HG02970 (cell line): ENCODE results near the gene SEC22A.

ENCODE experiments used
- ATAC-seq: cut with Tn5 transposase; IDR thresholded peaks from one replicate; pipeline ENCODE4 v1.9.1; 2021; ENCODE audit warnings: mild to moderate bottlenecking, moderate library complexity, moderate number of reproducible peaks; ENCODE audit not compliant: unreplicated experiment, low FRiP score

SEC22A gene

DNA sequence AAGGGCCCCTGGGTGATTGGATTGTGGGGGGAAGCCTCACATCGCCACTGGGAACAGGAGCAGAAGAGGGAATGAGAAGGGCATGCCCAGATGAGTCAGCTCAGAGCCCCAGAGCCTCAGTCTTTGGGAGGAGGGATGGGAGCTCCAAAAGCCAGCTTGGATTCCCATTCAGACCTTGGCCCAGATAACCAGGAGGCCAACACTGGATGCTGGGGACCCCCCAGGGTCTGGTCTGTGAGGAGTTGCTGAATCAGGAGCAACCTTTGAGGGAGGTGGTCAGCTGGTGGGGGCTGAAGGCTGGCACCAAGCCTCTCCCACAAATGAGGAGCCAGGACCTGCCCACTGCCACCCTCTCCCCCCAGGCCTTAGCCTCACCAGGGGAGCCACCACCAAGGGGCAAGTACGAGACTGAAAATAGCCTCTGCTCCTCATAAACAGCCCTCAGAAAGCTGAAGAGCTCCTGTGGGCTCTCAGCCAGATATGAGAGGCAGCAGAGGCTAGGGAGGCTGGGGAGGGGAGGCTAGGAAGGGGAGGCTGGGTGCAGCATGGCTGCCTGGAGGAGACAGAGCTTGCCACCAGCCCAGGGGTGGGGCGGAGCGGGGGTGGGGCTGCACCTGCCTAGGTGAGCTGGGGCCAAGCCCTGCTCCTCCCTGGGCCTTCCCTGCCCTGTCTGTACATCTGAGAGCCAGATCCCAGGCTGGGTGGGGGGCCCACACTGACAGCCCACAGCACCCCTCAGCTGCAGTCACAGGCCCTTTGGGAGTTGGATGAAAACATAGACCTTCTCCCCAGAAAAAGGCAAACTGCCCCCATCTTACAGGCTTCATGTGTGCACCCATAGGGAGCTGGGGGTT is 99.8 kb downstream of the SEC22A start:
- ATAC-seq = no peak

DNA sequence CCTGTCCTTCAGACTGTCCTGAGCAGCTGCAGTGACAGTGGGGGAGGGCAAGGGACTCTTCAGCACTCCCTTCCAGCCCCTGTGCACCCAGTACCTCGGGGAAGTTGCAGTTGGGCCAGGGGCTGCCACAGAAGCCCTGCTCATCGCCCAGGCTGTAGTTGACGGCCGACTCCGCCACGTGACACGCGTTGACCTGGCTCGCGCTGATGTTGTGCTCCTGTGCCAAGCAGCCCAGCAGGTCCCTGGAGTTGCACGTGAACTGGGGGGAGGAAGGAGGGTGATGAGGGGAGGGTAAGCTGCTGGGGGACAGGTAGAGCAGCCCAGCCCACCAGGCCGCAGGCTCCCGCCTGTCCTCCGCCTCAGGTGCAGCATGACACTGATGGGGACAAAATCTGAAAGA is 101.2 kb downstream of the SEC22A start:
- ATAC-seq = no peak

DNA sequence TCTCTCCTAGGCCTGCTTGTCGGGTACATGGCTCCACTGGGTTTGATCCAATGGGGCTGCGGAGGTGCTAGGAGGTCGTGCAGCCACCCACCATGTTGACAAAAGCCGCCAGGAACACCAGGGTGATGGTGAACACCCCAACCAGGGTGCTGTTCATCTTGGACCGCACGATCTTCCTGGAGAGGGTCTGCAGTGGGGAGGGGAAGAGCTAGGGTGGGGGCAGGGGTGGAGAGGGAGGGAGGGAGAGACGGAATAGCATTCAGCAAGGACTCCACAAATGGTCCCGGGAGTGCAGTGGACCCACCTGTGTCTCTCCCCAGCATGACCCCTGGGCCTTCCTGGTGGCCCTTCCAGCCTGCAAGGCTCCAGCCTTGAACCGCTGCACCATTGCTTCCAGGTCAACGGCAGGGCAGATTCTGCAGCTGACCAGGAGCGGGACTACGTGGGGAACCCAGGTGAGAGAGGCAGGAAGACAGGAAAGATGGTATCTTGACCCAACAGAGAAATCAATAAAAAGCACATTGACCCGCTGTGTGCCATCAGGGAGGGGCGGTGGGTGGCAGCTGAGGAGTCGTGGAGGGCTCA is 102.3 kb downstream of the SEC22A start:
- ATAC-seq = no peak

DNA sequence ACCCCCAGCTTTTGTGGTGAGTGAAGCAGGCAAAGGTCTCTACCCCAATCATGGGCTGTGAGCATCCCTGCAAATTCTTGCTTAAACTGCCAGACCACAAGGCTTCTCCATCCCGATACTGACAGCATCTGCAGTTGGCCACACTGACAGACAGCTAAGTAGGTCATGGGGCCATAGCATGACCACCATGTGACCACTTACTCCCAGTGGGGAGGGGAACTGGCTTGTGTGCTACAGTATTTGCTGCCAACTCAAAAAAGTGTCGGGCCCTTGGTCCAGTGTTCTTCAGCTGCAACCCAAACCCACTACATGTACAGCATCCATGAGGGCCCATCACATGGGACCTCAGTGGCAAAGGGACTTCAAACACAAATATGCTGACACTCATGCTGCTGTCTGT is 103.4 kb downstream of the SEC22A start:
- ATAC-seq = no peak

DNA sequence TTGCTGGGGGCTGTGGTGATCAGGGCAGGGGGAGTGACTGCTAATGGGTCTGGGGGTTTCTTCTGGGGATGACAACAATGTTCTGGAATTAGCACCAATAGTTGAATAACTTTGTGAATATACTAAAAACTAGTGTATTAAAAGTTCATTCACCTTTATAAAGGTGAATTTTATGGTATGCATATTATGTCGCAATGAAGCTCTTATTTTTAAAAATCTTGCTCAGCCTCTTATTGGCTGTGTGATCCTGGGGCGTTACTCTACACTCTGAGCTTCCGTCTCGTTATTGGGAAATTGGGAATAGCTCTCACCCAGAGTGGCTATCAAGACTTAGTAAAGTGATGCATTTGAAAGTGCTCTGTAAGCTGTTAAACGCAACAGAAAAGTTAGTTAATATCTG is 105.3 kb downstream of the SEC22A start:
- ATAC-seq = no peak

DNA sequence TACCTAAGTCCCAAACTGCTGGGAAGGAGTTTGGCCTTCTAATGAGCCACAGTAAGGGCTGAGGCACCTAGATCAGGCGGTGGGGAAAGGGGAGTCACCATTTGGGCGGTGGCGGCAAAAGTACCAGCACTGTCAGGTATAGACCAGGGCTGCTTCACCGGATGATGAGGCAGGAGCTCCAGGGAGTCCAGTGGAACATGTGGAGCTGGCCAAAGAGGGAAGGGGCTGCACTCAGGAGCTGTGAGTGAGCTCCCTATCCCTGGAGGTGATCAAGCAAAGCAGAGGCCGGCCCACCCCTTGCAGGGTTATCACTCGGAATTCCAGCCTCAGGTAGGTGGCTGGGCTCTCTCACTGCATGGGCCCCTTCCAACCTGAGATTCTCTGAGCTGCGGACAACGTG is 108.4 kb downstream of the SEC22A start:
- ATAC-seq = no peak

DNA sequence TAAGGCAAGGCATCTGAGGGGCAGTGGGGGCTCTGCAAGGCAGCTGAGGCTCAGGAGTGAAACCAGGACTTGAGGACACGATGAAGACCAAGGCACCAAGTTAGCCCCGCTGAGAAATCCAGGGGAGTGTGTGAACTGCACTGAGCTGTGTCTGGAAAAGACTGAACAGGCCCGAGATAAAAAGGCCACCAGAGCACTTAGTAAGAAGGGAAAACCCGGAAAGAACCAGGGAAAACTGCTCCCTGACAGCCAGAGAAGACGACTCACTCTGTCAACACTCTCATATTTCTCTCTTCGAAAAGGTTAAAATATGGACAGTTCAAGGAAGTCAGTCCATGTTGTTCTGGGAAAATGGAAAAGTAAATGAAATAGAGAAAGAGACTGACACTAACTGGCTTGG is 109.0 kb downstream of the SEC22A start:
- ATAC-seq = no peak

DNA sequence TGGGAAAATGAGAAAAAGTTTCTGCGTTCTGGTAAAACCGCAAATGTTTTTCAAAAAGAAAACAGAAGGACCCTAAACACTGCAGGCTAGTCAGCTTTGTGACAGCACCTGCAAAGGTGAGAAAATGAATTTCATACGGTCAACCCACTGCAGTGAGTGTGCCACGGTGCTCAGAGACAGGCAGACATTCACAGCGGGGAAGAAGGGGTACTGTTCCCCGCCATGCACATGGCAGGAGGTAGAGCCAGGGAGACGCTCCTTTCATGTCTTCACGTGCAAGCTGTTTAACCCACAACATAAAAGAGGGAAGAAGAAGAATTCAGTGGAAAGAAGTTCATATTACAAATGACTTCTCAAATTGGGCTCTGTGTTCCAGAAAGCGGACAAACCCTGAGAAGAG is 109.5 kb downstream of the SEC22A start:
- no peak for ATAC-seq

DNA sequence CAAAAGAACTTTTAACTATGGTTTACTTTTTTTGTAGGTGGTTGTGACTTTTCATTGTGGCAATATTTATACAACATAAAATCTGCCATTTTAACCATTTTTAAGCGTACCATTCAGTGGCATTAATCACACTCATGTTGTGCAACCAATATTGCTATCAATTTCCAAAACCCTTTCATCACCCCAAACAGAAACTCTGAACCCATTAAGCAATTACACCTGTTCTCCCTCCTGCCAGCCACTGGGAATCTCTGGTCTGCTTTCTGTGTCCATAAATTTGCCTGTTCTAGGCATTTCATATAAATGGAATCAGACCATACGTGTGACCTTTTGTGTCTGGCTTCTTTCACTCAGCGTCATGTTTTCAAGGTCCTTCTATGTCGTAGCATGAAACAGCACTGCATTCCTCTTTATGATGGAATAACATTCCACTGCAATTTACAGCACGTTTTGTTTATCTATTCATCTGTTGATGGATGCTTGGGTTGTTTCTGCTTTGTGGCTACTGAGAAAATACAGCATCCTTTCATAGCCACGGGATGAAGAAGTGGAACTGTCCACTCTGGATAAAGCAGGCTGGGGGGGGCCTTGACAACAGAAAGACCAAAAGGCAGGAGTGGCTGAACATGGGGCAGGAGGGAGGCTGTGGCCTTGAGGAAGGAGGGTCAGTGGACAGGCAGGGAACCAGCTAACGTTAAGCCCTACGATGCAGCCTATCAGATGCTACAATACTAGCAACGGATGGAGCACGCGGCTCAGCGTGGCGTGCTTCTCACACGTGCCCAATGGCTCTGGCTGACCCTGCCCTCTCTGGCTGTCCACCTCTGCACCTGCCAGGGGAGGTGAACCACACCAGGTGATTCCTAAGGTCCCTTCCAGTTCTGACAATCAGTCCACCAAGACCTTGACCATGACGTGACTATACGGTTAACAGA is 110.9 kb downstream of the SEC22A start:
- no peak for ATAC-seq

DNA sequence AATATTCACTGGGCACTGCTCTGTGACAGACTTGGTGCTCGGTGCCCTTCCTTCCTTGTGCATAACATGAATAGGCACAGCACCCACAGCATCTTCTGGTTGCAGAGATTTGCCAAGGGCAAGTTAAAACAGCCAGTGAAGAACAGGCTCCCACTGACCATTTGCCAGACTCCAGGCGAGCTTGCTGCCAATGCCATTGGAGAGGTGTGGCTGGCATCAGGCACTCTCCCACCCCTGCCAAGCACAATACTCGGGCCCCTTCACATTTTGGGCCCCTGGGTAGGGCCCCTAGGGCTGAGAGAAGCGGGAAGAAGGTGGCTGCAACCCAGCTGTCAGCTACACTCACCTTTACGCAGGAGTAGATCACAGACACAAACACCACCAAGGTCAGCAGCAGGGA is 112.1 kb downstream of the SEC22A start:
- no peak for ATAC-seq

DNA sequence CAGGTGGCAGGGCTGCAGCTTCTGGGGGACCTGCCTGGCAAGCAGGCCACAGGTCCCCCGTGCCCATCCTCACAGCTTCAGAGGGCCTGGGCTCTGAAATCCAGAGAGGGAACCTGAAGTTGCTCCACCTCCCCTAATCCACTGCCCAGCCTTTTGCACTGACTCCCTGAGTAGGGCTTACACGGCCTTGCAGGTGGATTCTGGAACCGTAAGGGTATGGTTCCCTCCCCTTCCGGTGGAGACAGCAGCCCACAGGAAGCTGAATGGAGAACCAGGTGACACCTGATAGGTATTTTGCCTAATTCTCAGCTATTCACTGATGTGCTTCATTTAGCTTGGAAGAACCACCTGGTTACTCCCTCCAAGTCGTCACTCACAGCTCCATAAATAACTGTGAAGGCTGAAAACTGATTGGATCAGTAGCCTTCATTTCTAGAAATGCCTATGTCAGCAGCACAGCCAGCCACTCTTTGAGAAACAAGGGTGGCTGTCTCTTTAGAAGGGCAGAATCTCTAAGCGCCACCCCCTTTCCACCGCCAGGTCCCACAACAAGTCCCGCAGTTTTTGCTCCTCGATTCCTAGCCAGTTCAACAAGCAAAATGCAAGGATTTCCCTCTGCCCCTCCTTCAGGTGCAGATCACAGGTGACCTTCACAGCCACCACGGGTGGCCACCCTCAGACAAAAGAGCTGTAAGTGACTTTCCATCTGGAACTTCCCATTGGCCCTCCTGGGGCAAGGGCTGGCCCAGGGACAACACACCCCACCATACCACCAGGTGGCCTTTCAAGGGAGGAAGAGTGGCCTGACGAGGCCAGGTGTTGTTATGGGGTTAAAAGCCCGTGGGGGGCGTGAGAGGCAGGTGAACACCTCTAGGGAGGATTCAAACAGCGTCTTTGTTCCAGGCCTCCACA is 112.9 kb downstream of the SEC22A start:
- no peak for ATAC-seq

DNA sequence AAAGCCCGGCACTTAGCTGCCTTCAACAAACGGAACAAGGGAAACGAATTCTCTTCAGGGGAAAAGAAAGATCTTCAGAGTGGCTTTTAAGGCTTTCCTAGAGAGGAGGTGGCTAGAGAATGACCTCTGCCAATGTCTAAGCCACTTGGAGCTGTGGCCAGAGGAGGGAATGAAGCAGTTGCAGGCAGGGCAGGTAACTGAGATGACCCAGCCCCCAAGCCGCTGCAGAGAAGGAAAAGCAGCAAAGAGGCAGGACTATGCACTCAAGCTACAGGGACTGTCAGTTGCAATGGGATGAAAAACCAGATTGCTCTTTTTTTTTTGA is 113.5 kb downstream of the SEC22A start:
- no peak for ATAC-seq

DNA sequence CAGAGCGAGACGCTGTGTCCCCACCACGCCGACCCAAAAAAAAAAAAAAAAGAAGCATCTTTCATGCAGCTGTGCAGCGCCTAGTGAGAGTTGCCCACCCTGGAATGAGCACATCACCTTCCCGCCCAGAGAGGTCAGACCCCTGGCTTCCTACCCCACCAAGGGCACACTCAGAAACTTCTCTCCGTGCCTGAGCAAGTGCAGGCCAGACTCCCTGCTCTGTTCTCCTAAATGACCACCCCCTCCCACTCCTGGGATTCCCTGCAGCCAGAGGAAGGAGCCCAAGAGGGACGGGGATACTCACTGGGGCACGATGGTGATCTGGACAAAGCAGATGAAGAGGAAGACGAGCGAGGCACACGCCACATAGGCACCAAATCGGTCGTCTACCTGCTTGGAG is 116.0 kb downstream of the SEC22A start:
- ATAC-seq = no peak

DNA sequence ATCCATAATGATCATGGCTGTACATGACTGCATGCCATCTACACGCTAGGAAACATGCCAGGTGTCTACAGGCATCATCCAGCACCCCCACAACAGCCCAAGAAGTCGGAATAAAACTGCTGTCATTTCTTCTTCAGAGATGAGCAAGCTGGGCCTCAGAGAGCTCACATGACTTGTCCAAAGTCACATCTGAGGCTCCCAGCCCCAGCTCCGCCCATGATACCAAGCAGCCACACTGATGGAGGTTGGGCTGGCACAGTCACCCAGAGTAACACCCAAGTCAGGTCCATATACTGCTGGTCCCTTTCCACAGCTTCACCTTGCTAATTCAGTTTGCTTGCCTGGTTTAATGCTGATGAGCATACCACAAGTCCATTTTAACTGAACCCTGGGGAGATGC is 116.6 kb downstream of the SEC22A start:
- no peak for ATAC-seq

DNA sequence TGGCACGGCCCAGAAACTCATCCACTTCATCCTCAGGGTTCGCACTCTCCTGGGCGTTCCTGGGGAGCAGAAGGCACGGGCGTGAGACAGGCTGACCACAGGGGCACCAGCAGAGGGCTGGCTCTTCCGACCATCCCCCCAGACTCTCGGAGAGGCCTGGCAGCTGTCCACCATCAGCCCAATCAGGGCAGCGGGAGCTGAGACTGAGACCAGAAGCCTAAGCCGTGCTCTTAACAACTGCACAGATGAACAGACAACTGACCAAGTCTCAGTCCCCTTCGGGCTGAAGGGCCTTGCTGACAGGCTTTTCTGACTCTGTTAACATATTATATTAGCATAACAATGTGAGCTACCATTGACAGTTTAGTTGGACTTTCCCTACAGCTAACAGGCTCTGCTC is 118.0 kb downstream of the SEC22A start:
- ATAC-seq = no peak

DNA sequence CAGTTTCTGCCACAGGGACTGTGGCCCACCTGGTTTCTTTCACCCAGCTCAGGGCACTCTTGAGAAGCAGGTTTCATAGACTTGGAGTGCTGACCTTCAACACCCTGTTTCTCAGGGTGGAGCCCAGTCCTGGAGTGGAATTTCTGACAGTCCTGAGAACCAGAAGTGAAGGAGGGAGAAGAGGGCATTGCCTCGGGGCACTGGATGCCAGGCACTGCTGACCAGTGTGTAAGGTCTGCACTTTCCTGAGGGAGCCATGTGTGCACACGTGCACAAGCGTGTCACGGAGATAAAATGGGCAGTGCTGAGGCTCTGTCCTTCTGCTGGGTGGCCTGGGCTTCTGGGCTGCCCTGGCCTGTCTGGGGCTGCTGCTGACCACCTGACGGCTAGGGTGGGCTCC is 118.5 kb downstream of the SEC22A start:
- ATAC-seq = no peak

DNA sequence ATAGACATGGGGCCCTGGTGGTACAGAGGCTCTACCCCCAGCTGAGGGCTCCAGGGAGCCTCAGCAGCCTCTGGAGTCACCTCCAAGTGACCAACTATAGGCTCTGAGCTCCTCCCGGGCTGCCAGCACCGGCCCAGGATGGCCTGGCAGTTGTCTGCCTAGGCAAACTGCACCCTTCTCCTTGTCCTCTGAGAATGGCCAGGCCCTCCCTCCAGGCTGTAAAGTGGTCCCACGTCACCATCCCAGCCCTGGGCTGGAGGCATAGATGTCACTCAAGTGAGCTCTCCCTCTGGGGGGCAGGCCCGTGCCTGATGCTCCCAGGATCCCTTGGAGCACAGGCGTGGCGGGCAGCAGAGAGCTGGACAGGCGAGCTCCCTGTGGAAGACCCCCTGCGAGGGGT is 120.1 kb downstream of the SEC22A start:
- ATAC-seq = no peak

DNA sequence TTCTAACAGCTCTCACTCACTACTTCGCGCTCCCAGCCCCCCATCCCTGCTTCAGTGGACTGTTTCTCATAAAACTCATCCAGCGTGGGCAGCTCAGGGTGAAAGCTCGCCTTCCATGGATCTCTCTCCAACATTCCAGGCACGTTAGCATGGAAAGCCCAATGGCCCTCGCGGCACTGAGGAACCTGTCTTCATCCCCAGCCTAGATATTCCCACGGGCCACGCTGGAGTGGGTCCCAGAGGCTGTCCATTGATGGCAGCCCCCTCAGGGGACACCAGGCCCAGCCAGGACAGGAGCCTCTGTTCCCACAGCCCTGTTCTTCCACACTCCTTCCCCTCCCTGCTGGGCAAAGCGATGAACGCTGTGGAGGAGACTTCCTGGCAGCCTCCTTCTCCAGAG is 121.1 kb downstream of the SEC22A start:
- ATAC-seq = no peak
